Activated CD8-positive, alpha-beta memory T cell treated with anti-CD3 and anti-CD28 coated beads for 24 hours (primary cell): ENCODE results near the gene GJA1.
"Not testable (repeated sequence)": the region's sequence is repeated elsewhere in the genome, so short reads cannot be mapped to it uniquely, and the experiment has no call there.

ENCODE experiments used
- DNase-seq: peaks from one replicate; pipeline ENCODE4 v3.0.0-alpha.2; 2020

GJA1 gene

GRCh38 chr6:121437851-121438651 lies 2.6 kb downstream of the GJA1 start:
- DNase-seq = no peak

GRCh38 chr6:121438869-121439268 lies 3.4 kb downstream of the GJA1 start:
- DNase-seq = no peak

GRCh38 chr6:121439475-121439874 lies 4.0 kb downstream of the GJA1 start:
- no peak for DNase-seq

- DNase-seq = no peak
Observed at GRCh38 chr6:121439926-121440325, 4.5 kb downstream of the GJA1 start.

- DNase-seq = no peak
Observed at GRCh38 chr6:121441477-121441876, 6.0 kb downstream of the GJA1 start.

- DNase-seq = no peak
Observed at GRCh38 chr6:121442576-121442975, 7.1 kb downstream of the GJA1 start.

- DNase-seq = no peak
Observed at GRCh38 chr6:121443971-121444541, 8.6 kb downstream of the GJA1 start.

GRCh38 chr6:121446705-121447104 lies 11.3 kb downstream of the GJA1 start:
- not testable (repeated sequence) for DNase-seq

- not testable (repeated sequence) for DNase-seq
Observed at GRCh38 chr6:121447746-121448145, 12.3 kb downstream of the GJA1 start.

- DNase-seq = not testable (repeated sequence)
Observed at GRCh38 chr6:121448528-121448927, 13.1 kb downstream of the GJA1 start.

- DNase-seq = no peak
Observed at GRCh38 chr6:121449331-121449730, 13.9 kb downstream of the GJA1 start.

GRCh38 chr6:121450242-121450641 lies 14.8 kb downstream of the GJA1 start:
- DNase-seq = no peak

GRCh38 chr6:121451250-121451649 lies 15.8 kb downstream of the GJA1 start:
- DNase-seq = no peak

- no peak for DNase-seq
Observed at GRCh38 chr6:121453191-121453590, 17.7 kb downstream of the GJA1 start.

GRCh38 chr6:121460170-121460569 lies 24.7 kb downstream of the GJA1 start:
- DNase-seq = no peak

- no peak for DNase-seq
Observed at GRCh38 chr6:121463087-121463486, 27.6 kb downstream of the GJA1 start.

GRCh38 chr6:121465101-121465500 lies 29.7 kb downstream of the GJA1 start:
- DNase-seq = no peak

- no peak for DNase-seq
Observed at GRCh38 chr6:121479486-121480098, 44.1 kb downstream of the GJA1 start.

GRCh38 chr6:121480099-121480713 lies 44.8 kb downstream of the GJA1 start:
- DNase-seq = no peak

- no peak for DNase-seq
Observed at GRCh38 chr6:121482004-121482693, 46.7 kb downstream of the GJA1 start.

GRCh38 chr6:121482751-121483150 lies 47.3 kb downstream of the GJA1 start:
- DNase-seq = no peak

- DNase-seq = no peak
Observed at GRCh38 chr6:121485359-121485811, 49.9 kb downstream of the GJA1 start.

GRCh38 chr6:121491576-121491975 lies 56.1 kb downstream of the GJA1 start:
- DNase-seq = no peak
